Measurements from ENCODE around the gene NEGR1.

GRCh38 chr1:71494163-71494562, 788.2 kb downstream of the NEGR1 start:
- no peak for TF ChIP-seq CTCF (IDR thresholded peaks at IDR 0.05)
- no peak for TF ChIP-seq ZFX (IDR thresholded peaks at IDR 0.05; ENCODE audit: borderline replicate concordance)

Data from 22Rv1 (cell line).